ENCODE data around the gene USP12. TPM values are rescaled to one million over a fixed set of nuclear protein-coding genes. Genes with fewer than 3 reads are reported as not detected.

The USP12 gene
- total and polyA plus RNA-seq, 2 experiments from 2014 or later, result 18.4 to 39.3 TPM

DNA sequence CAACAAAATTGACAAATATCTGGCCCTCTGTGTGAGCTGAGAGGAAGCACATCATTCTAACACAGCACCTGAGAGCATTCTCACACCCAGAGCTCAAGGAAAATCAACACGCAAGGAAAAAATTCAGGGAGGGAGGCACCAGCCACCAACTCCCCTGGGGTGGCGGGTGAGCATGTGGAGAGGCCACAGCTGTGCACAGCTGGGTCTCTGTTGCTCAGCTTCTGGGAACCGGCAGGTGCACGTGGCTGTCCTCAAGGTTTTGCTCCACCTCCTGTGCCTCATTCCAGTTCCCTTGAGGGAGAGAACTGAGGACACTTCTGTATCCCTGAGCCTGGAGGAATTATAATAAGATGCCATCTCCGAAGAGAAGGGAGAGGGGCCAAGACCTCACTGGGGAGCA is 134.0 kb downstream of the USP12 start (continued):
- TF ChIP-seq, protein P1, sequence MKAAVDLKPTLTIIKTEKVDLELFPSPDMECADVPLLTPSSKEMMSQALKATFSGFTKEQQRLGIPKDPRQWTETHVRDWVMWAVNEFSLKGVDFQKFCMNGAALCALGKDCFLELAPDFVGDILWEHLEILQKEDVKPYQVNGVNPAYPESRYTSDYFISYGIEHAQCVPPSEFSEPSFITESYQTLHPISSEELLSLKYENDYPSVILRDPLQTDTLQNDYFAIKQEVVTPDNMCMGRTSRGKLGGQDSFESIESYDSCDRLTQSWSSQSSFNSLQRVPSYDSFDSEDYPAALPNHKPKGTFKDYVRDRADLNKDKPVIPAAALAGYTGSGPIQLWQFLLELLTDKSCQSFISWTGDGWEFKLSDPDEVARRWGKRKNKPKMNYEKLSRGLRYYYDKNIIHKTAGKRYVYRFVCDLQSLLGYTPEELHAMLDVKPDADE (IDR thresholded peaks at IDR 0.05), result no peak
- no peak for TF ChIP-seq JUNB (IDR thresholded peaks at IDR 0.05; ENCODE audit: unreplicated experiment)
- TF ChIP-seq EZH2phosphoT487 (IDR thresholded peaks at IDR 0.05; ENCODE audit: unreplicated experiment), result no peak
- TF ChIP-seq ZNF331 (CRISPR knock-in tag; IDR thresholded peaks at IDR 0.05; ENCODE audit: low read depth), result no peak
- TF ChIP-seq, protein P2, sequence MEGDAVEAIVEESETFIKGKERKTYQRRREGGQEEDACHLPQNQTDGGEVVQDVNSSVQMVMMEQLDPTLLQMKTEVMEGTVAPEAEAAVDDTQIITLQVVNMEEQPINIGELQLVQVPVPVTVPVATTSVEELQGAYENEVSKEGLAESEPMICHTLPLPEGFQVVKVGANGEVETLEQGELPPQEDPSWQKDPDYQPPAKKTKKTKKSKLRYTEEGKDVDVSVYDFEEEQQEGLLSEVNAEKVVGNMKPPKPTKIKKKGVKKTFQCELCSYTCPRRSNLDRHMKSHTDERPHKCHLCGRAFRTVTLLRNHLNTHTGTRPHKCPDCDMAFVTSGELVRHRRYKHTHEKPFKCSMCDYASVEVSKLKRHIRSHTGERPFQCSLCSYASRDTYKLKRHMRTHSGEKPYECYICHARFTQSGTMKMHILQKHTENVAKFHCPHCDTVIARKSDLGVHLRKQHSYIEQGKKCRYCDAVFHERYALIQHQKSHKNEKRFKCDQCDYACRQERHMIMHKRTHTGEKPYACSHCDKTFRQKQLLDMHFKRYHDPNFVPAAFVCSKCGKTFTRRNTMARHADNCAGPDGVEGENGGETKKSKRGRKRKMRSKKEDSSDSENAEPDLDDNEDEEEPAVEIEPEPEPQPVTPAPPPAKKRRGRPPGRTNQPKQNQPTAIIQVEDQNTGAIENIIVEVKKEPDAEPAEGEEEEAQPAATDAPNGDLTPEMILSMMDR (conservative IDR thresholded peaks at IDR 0.05; ENCODE audit: low read depth in 2 of 2), result no peak
- TF ChIP-seq, protein P3, sequence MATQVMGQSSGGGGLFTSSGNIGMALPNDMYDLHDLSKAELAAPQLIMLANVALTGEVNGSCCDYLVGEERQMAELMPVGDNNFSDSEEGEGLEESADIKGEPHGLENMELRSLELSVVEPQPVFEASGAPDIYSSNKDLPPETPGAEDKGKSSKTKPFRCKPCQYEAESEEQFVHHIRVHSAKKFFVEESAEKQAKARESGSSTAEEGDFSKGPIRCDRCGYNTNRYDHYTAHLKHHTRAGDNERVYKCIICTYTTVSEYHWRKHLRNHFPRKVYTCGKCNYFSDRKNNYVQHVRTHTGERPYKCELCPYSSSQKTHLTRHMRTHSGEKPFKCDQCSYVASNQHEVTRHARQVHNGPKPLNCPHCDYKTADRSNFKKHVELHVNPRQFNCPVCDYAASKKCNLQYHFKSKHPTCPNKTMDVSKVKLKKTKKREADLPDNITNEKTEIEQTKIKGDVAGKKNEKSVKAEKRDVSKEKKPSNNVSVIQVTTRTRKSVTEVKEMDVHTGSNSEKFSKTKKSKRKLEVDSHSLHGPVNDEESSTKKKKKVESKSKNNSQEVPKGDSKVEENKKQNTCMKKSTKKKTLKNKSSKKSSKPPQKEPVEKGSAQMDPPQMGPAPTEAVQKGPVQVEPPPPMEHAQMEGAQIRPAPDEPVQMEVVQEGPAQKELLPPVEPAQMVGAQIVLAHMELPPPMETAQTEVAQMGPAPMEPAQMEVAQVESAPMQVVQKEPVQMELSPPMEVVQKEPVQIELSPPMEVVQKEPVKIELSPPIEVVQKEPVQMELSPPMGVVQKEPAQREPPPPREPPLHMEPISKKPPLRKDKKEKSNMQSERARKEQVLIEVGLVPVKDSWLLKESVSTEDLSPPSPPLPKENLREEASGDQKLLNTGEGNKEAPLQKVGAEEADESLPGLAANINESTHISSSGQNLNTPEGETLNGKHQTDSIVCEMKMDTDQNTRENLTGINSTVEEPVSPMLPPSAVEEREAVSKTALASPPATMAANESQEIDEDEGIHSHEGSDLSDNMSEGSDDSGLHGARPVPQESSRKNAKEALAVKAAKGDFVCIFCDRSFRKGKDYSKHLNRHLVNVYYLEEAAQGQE (IDR thresholded peaks at IDR 0.05; ENCODE audit: unreplicated experiment), result no peak

DNA sequence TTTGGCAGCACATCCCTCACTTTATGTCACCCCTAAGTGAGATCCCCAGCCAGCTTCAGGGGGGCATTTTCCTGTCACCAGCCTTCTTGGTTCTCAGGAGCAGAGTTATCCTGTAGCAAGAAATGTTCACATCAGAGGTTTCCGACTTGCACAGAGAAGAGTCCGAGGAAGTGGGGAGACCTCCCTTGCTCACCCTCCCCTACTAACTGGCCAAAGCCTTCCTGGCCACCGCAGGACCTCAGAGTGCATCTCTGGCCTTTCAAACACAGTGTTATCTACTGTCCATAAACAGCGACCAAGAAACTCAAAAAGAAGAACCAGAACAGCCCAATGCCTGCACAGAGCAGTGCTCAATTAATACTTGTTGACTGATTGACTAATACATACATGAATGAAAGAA is 134.4 kb downstream of the USP12 start:
- H3K9me2 ChIP-seq (ENCODE audit: insufficient read depth), result no peaks in the 10 kb centered on the region
- H3K4me3 ChIP-seq, result no peak overlapping the region
- no peak overlapping the region; the same call in 1 of the 2 replicates for H2AFZ ChIP-seq
- Mint-ChIP-seq H3K4me3 (no peak overlapping the region), H3K9me3 (no peaks in the 10 kb centered on the region), H3K4me1 (peaks cover 36% of the 10 kb centered on the region), H3K36me3 (ENCODE audit: low read depth) (no peaks in the 10 kb centered on the region; the same call in 2 of the 3 replicates), H3K27ac (no peak overlapping the region; the same call in 1 of the 2 replicates), H3K27me3 (ENCODE audit: insufficient read depth, low read depth, poor library complexity) (peaks cover 17% of the 10 kb centered on the region)
- no peak overlapping the region for H3K4me2 ChIP-seq
- H3K79me2 ChIP-seq (replicated peaks; ENCODE audit: insufficient read depth), result no peaks in the 10 kb centered on the region
- no peaks in the 10 kb centered on the region for H3K27me3 ChIP-seq (ENCODE audit: insufficient read depth)
- peaks cover 27% of the 10 kb centered on the region for H3K4me1 ChIP-seq (ENCODE audit: insufficient read depth)
- no peak overlapping the region for H3K27ac ChIP-seq (ENCODE audit: low read depth)
- H3K36me3 ChIP-seq (ENCODE audit: insufficient read depth), result no peaks in the 10 kb centered on the region
- DNase-seq (ENCODE audit: low spot score) (no peak), ATAC-seq (no peak)
- H4K20me1 ChIP-seq (replicated peaks; ENCODE audit: insufficient read depth), result no peaks in the 10 kb centered on the region
- H3F3A ChIP-seq (replicated peaks; ENCODE audit: low read depth), result no peaks in the 10 kb centered on the region
- no peak for TF ChIP-seq STAT1 (IDR thresholded peaks at IDR 0.05; ENCODE audit: unreplicated experiment)
- TF ChIP-seq, protein P4, sequence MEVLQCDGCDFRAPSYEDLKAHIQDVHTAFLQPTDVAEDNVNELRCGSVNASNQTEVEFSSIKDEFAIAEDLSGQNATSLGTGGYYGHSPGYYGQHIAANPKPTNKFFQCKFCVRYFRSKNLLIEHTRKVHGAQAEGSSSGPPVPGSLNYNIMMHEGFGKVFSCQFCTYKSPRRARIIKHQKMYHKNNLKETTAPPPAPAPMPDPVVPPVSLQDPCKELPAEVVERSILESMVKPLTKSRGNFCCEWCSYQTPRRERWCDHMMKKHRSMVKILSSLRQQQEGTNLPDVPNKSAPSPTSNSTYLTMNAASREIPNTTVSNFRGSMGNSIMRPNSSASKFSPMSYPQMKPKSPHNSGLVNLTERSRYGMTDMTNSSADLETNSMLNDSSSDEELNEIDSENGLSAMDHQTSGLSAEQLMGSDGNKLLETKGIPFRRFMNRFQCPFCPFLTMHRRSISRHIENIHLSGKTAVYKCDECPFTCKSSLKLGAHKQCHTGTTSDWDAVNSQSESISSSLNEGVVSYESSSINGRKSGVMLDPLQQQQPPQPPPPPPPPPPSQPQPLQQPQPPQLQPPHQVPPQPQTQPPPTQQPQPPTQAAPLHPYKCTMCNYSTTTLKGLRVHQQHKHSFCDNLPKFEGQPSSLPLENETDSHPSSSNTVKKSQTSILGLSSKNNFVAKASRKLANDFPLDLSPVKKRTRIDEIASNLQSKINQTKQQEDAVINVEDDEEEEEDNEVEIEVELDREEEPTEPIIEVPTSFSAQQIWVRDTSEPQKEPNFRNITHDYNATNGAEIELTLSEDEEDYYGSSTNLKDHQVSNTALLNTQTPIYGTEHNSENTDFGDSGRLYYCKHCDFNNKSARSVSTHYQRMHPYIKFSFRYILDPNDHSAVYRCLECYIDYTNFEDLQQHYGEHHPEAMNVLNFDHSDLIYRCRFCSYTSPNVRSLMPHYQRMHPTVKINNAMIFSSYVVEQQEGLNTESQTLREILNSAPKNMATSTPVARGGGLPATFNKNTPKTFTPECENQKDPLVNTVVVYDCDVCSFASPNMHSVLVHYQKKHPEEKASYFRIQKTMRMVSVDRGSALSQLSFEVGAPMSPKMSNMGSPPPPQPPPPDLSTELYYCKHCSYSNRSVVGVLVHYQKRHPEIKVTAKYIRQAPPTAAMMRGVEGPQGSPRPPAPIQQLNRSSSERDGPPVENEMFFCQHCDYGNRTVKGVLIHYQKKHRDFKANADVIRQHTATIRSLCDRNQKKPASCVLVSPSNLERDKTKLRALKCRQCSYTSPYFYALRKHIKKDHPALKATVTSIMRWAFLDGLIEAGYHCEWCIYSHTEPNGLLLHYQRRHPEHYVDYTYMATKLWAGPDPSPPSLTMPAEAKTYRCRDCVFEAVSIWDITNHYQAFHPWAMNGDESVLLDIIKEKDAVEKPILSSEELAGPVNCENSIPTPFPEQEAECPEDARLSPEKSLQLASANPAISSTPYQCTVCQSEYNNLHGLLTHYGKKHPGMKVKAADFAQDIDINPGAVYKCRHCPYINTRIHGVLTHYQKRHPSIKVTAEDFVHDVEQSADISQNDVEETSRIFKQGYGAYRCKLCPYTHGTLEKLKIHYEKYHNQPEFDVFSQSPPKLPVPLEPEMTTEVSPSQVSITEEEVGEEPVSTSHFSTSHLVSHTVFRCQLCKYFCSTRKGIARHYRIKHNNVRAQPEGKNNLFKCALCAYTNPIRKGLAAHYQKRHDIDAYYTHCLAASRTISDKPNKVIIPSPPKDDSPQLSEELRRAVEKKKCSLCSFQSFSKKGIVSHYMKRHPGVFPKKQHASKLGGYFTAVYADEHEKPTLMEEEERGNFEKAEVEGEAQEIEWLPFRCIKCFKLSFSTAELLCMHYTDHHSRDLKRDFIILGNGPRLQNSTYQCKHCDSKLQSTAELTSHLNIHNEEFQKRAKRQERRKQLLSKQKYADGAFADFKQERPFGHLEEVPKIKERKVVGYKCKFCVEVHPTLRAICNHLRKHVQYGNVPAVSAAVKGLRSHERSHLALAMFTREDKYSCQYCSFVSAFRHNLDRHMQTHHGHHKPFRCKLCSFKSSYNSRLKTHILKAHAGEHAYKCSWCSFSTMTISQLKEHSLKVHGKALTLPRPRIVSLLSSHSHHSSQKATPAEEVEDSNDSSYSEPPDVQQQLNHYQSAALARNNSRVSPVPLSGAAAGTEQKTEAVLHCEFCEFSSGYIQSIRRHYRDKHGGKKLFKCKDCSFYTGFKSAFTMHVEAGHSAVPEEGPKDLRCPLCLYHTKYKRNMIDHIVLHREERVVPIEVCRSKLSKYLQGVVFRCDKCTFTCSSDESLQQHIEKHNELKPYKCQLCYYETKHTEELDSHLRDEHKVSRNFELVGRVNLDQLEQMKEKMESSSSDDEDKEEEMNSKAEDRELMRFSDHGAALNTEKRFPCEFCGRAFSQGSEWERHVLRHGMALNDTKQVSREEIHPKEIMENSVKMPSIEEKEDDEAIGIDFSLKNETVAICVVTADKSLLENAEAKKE (CRISPR knock-in tag; IDR thresholded peaks at IDR 0.05), result no peak
- TF ChIP-seq EZH2phosphoT487 (IDR thresholded peaks at IDR 0.05; ENCODE audit: unreplicated experiment), result no peak
- no peak for TF ChIP-seq POLR2AphosphoS5 (IDR thresholded peaks at IDR 0.05; ENCODE audit: low read depth)
- TF ChIP-seq, protein P2 (conservative IDR thresholded peaks at IDR 0.05; ENCODE audit: low read depth in 2 of 2), result no peak
- TF ChIP-seq JUNB (IDR thresholded peaks at IDR 0.05; ENCODE audit: unreplicated experiment), result no peak

Data from GM23338 (cell line).